GM18526 (cell line): ENCODE data around the gene CCDC117.

ENCODE experiments used
- POLR2A ChIP-seq: IDR thresholded peaks from 3 replicates; pipeline ENCODE4 v1.6.1; 2011; ENCODE audit not compliant: insufficient read length; ENCODE audit errors: extremely low read depth

The CCDC117 gene

DNA sequence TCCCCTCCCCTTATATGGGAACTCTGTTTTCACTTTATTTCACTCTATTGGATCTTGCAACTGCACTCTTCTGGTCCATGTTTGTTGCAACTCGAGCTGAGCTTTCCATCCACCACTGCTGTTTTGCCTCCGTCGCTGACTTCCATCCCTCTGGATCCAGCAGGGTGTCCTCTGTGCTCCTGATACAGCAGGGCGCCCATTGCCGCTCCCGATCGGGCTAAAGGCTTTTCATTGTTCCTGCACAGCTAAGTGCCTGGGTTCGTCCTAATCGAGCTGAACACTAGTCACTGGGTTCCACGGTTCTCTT, 11.1 kb upstream of the CCDC117 start:
- TF ChIP-seq POLR2A = no peak

GRCh38 chr22:28766628-28767027, 5.9 kb upstream of the CCDC117 start:
- TF ChIP-seq POLR2A = no peak

DNA sequence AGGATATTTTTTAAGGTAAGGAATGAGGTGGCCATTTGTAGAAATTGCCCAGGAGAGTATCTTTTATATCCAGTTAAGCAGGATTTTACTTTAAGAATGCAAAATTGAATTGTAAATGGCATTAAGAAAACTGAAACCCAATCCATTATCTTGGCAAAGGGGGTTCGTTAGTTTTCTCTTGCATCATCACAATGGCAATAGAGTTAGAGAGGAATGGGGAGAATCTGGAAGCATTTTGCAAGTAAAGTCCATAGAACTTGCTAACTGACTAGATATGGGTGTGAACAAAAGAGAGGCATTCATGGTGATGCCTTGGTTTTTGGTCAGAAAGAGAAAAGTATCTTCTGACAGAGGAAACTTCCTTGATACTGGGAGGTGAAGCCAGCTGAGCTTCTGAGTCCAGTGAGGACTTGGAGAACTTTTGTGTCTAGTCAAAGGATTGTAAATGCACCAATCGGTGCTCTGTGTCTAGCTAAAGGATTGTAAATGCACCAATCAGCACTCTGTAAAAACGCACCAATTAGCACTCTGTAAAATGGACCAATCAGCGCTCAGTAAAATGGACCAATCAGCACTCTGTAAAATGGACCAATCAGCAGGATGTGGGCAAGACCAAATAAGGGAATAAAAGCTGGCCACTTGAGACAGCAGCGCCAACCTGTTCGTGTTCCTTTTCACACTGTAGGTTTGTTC, 3.6 kb upstream of the CCDC117 start:
- no peak for TF ChIP-seq POLR2A

DNA sequence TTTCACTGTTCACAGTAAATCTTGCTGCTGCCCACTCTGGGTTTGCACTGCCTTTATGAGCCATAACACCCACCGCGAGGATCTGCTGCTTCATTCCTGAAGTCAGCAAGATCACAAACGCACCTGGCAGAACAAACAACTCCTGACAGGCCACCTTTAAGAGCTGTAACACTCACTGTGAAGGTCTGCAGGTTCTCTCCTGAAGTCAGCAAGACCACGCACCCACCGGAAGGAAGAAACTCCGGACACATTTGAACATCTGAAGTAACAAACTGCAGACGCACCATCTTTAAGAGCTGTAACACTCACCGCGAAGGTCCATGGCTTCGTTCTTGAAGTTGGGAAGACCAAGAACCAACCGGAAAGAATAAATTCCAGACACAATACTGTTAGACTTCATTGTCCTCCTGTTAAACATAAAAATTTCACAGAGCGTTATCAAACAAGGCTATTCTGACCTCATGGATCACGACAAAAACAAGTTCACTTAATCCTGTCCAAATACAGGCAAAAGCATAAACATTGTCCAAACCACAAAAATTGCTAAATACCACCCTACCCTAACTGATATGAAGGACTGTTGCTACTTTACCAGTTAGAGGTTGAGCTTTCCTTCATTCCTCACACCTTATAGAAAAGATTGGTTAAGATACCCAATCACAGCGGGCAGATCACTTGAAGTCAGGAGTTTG, 3.0 kb upstream of the CCDC117 start:
- no peak for TF ChIP-seq POLR2A

DNA sequence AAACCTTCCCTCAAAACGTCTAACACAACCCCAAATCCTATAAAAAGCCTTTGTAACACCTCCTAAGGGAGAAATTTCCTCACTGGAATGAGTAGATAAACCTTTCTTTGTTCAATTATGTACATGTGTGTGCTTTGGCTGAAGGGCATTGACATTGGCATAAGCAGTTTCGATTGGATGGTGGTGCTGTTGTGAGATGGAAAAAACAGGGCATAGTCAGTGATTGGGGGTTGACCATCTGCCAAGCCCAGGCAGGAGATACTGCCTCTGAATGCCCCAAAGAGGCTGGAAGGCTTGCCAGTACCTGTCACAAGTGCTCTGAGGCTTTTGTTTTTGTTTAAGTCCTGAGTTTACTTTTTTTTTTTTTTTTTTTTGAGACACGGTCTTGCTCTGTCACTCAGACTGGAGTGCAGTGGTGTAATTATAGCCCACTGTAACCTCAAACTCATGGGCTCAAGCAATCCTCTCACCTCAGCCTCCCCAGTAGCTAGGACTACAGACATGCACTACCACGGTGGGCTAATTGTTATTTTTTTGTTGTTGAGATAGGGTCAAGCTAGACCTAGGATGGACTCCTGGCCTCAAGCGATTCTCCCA, 1.2 kb upstream of the CCDC117 start:
- no peak for TF ChIP-seq POLR2A

- no peak for TF ChIP-seq POLR2A
Observed at GRCh38 chr22:28773461-28773867, 969 bp downstream of the CCDC117 start.

- no peak for TF ChIP-seq POLR2A
Observed at GRCh38 chr22:28774378-28774777, 1.9 kb downstream of the CCDC117 start.

DNA sequence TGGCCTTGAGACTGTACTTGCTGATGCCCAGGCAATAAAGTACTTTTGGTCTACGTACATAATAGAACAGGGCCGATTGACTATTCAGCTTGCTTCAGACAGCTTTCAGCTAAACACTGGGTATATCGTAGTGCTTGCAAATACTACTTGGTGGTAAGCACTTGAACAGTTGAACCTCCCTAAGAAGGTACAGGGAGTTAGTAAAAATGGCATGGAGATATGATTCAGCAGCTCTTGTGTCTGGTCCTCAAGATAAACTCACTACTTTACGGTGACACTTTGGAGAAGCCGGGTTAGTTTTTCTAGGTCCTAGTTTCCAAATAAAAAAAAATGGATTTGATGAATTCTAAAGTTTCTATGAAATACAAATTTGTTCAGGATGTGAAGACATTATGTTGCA, 7.3 kb downstream of the CCDC117 start:
- no peak for TF ChIP-seq POLR2A

DNA sequence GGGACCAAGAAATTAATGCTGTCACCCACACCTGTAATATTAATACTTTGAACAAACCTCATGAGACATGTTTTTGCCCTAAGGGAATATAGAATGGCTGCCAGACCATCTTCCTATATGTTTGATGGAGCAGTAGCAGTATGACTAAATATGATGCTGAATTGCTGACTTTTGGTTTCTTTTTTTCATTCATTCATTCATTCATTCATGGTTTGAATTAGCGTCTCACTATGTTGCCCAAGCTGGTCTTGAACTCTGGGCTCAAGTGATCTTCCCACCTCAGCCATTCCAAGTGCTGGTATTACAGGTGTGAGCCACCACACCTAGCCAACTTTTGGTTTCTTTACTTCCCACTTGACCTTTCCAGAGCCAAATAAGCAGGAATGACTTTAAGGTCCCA, 7.8 kb downstream of the CCDC117 start:
- no peak for TF ChIP-seq POLR2A

DNA sequence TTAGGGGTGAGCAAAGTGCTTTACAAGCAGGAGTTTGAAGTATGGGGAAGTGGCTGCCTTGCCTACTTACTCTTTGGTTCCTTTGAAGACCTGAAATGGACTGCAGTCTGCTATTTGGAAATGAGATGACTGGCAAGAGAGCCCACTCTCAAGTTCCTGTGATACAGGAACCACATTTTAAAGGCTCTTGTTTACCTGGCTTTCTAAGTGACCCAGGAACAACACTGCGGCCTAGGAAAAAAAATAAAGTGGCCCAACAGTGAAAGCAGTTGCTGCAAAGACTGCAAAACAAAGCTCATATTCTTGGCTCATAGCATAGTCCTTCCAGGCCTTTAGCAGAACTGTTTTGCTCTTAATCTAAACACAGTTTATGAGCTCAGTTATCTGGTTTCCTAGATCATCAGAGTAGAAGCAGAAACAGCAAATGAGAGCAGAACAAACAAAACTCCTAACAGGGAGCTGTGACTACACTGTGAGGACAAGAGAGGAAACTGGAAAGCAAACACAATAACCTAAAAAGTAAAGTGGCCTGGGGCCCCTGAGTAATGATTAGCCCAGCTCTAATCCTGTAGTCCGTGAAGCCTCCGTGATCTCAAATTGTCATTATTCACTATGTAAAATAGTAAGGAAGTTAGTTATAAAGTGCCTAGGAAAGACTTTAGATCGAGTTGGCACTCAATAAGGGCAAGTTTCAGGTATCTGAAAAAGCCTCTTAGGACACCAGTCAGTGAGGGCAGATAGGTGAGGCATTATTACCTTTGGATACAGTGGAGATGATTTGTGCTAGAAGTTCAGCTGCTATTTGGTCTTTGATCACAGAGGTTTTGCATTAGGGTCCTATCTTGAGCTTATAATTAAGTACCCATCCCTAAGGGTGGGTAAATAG, 11.5 kb downstream of the CCDC117 start:
- TF ChIP-seq POLR2A = no peak

DNA sequence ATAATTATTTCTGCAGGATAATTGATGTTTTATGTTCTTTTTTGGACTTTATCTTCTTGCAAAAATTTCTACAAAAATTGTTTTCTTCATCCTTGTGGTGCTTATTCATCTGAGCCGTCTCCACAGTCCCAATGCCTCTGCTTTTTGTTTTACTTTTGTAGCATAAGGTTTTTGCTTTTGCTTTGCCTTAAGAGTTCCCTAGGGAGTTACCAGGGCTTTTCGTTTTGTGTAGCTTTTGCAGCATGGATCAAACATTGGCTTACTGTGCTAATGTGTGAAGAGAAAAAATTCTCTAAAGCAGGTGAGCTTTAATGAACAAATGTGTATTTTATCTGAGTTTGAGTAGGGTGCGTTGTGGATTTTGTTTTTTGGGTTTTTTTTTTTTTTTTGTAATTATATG, 16.1 kb downstream of the CCDC117 start:
- no peak for TF ChIP-seq POLR2A

GRCh38 chr22:28791124-28791523, 18.6 kb downstream of the CCDC117 start:
- no peak for TF ChIP-seq POLR2A

DNA sequence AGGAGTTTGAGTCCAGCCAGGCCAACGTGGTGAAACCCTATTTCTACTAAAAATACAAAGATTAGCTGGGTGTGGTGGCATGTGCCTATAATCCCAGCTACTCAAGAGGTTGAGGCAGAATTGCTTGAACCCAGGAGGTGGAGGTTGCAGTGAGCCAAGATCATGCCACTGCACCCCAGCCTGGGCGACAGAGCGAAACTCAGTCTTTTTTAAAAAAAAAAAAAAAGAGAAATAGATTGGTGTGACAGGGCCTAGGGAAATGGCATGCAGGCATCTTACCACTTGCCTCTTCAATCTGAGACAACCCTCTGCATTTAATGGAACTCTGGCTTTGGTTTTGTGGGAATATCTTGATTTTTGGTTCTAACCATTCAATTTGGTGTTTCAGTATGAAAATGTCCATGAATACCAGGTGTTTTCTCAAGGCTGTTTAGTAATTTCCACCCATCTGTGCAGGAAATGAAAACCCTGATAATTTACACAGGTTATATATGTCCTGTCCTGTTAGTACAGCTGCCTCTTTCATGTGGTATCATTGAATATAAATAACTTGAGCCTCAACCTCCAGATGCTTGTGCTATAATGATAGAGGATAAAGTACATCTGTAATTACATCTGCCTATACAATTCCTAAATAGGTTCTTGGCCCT, 19.5 kb downstream of the CCDC117 start:
- no peak for TF ChIP-seq POLR2A

DNA sequence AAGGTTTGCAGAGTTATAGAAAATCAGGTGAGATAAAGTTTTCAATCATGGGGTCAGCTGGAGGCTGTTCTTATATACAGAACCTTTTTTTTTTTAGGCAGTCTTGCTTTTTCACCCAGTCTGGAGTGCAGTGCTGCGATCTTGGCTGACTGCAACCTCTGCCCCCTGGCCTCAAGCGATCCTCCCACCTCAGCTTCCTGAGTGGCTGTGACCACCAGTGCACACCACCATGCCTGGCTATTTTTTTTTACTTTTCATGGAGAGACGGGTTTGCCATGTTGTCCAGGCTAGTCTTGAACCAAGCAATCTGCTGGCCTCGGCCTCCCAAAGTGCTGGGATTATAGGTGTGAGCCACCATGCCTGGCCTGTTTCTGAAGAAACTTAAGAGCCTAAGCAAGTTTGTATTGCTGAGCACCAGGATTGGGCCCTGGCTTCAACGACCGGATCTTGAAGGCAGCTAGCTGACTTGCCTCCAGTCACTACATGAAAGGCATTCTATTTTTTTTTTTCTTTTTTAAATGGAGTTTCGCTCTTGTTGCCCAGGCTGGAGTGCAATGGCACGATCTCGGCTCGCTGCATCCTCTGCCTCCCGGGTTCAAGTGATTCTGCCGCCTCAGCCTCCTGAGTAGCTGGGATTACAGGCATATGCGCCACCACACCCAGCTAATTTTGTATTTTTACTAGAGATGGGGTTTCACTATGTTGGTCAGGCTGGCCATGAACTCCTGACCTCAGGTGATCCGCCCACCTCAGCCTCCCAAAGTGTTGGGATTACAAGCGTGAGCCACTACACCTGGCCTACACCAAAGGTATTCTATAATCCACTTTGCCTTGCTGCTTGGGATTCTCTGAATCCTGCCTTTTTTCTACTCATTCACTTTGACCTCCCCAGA, 20.2 kb downstream of the CCDC117 start:
- TF ChIP-seq POLR2A = no peak
